GM10847 (cell line): ENCODE measurements around the gene DUT.

ENCODE experiments used
- POLR2A ChIP-seq: IDR thresholded peaks from 2 replicates; pipeline ENCODE4 v1.6.1; 2011; ENCODE audit not compliant: insufficient read length; ENCODE audit errors: extremely low read depth

Gene DUT

DNA sequence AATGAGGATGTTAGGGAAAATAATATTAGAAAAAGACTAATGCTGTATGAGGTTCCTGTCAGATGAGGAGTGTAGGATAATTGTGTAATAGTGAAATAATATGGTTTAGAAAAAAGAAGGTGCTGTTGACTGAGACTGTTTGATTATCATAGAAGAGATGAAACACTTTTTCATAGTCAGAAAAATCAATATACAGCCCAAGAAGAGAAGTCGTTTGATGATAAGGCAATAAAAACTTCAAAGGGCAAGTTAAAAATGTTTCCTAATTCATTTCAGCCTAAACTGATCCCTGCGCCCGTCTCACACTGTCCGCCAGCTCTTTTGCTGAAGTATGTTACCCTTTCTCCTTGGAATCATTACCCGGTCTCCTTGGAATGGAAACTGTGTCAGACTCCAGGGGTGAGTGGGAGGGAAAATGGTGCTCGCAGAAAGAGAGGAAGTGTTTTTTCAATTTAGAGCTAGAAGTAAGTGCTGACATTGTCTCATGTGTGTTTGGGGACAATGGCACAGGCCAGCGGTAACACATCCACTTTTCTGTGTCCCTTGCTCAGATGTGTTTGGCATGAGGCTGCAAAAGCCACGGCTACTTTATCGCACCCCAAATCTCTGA is 23.6 kb downstream of the DUT start:
- TF ChIP-seq POLR2A = no peak

DNA sequence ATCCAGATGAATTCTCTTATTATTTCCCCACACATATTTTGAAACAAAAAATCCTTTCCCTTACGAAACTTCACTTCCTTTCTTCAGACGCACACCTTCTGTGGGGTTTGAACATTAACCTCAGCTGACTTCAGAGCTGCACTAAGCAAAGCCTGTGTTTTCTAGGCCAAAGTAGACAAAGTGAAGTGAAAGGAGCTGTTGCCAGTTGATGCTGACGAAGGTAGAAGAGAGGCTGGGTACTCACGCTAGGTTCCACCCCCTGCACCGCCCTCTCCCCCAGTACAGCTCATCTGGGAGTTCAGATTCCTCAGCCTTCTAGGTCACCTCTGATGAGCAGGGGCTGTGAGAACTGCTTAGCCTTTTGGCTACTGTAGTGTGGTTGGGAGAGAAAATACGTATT is 24.1 kb downstream of the DUT start:
- no peak for TF ChIP-seq POLR2A

DNA sequence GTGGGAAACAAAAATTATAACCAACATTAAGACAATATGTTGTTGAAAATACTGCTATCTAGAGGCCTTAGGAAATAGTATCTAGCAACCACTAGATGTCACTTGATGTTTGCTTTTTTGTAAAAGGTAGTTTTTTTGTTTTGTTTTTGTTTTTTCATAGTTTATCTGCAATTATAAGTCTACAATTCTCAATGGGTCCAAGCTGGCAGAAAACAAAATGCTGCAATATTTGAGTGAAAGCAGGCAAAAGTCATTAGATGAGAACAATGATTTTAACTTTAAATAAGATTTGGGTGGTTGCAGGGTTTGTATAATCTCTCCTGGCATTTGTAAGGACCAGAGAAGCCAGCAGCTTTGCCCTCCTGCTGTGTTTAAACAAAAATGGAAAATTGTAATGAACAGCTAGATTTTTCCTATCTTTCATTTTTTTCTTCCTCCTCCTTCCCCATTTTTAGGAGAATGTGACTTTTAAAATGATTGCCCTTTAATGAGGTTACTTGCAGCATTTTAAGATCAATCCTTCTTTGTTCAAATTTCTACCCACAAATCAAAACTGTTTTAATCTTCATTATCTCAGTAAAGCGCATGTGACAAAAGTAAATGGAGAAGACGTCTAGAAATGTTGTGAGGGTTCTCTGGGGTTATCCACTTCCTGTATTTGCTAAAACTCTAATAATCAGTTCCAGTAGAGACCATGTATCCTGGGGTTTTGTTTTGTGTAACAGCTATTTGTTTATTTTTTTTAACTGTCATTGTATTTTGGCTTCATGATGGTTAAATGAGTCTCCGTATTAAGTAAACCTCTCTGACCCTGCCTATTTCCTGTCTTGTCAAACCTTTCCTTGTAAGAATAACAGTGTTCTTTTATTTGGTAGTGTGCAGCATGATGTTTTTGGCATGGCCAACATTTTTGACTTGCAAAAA is 27.3 kb downstream of the DUT start:
- no peak for TF ChIP-seq POLR2A

DNA sequence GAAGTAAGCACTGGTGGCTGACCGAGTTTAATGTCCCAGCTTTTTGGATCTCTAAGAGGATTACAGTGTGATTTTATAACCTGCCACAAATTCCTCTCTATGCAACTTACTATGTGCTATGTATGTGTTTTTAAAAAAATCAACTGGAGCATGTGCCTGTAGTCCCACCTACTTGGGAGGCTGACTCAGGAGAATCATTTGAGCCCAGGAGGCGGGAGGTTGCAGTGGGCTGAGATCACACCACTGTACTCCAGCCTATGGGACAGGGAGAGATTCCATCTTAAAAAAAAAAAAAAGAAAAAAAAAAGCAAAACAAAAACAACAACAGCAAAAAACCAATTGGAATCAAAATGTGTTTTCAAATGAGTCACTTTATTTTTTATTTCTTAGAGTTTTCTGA is 29.6 kb downstream of the DUT start:
- TF ChIP-seq POLR2A = no peak

DNA sequence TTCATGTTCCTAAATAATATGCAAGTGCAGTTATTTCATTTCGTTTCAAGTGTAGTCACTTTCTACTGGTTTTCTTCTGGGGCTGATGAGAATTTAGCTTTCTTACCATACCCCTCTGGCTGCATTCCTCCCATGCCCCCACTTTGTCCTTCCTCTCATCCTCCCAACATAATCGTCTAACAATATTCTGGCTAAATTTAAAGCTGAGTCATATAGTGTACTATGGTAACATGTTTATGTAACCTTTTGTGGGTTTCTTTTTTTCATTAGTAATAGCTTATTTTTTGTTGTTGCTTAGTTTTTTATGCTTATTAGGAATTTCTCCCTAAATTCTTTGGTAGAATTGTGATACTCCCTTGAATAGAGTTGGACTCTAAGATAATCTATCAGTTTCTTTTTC is 30.5 kb downstream of the DUT start:
- no peak for TF ChIP-seq POLR2A

DNA sequence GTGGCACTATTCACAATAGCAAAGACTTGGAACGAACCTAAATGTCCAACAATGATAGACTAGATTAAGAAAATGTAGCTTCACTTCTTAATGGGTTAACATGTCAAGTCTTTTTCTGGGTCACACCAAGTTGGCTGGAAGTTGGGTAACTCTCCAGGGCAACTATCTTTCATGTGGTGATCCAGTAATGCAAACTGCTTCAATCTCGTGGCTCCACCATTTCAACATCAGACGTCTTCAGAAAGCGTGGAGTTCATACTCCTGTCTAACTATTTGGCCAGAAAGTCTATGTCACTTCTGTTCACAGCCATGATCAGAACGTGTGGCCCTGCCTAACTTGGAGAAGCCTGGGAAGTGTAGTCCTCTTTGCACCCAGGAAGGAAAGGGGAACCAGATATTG is 32.2 kb downstream of the DUT start:
- no peak for TF ChIP-seq POLR2A

DNA sequence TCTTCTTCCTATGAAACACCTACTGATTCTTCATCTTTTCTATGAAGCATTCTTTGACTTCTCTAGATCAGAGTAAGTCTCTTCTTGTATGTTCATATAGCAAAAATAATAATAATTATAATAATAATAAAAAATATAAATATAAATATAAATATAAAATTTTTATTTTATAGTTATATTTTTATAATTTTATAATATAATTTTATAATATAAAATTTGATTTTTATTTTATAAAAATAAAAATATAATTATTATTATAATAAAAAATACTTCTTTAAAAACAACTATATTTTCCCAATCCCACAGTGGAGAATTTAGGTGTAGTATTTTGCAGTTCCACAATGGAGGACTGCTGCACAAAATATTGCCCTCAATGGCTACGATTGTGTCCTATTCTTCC is 34.3 kb downstream of the DUT start:
- TF ChIP-seq POLR2A = no peak

DNA sequence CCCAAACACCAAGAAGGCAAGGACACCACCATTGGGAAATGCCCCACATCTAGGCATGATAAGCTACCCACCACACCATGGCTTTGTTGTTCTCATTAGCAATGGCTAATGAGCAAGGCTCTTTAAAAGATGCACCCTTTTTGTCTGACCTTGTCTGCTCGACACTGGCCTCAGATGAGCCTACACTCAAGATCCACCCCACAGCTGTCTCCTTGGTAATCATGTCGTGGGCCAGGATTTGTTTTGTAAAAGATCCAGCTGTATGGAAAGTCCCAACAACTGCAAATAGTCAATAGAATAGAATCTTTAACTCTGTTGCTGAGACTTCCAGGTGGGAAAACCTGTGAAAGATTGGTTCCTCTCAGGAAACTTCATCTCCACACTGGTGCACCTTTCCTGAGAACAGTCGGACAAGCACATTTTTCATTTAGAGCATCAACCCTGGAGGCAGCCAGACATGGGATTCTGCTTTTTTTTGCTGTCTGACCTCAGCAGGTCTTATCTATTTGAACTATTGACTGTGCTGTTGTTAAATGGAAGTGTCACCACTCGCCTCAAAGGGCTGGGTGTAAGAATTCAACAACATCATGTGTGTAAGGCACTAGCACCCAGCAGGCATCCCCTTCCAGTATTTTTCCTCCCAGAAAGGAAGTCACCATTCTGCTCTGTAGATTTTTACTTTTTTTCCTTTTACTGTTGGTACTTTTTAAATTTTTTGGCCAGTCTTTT is 35.5 kb downstream of the DUT start:
- no peak for TF ChIP-seq POLR2A

DNA sequence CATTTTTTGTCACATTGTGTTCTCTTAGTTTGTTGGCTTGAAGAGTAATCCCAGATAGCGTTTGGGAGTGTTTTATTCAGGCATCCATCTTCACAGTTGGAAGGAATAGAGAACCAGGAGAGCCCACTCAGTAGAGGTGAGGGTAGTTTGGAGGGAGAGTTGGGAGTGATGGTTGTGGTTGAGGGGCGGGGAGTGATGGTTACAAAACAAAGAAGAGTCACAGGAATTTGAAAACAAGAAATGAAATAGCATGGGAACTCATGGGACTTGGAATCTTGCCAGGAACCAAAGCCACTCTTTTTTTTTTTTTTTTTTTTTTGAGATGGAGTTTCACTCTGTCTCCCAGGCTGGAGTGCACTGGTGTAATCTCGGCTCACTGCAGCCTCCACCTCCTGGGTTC is 36.3 kb downstream of the DUT start:
- no peak for TF ChIP-seq POLR2A

DNA sequence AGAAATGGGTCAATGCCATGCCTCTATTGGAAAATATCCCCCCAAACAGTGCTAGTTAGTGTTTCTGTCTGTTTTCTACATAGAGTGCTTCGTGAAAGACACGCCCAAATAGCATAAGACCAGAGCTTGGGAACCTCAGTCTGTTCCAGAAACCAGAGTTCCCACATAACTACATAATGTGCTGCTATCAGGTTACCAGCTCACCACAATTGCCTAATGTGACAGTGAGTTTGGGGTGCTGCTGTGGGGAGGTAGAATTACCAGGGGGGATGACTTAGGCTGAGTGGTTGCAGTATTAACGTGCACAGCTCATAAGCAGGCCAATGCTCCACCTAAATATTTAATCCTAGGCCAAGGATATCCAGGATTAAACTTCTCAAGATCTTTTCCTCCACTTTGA is 39.2 kb downstream of the DUT start:
- no peak for TF ChIP-seq POLR2A

DNA sequence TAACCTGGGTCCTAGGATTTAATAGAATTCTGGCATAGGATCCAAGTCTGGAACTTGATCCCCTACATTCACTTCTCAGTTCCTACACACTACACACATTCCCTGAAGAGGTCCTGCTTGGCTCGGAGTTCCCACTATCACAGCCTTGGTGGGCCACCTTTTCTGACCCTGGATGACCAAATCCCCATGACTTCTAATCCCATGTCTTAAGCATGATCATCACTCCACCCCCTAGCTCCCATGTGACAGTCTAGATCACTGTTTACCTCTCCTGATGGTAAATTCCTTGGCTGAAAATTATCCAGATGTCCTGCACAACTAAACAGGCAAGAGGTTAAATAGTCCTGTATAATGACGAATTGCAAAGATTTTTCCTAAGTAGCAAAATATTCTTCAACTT is 40.3 kb downstream of the DUT start:
- no peak for TF ChIP-seq POLR2A

DNA sequence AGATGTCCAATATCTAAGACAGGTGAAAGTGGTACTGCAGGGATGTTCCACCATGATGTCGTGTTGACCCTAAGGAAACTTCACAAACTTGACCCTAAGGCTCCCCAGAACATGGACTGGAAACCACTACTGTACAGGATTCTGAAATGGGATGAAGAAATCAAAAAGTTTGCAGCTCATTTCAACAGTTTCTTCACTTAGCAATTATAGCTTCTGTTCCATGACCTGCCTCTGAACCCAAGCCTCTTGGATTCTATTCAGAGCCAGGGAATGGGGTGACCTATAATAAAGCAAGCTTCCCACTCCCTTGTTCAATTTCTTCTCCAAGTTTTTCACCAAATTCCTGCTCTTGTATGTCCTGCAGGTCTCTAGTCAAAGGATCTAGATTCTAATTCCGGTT is 40.7 kb downstream of the DUT start:
- no peak for TF ChIP-seq POLR2A

DNA sequence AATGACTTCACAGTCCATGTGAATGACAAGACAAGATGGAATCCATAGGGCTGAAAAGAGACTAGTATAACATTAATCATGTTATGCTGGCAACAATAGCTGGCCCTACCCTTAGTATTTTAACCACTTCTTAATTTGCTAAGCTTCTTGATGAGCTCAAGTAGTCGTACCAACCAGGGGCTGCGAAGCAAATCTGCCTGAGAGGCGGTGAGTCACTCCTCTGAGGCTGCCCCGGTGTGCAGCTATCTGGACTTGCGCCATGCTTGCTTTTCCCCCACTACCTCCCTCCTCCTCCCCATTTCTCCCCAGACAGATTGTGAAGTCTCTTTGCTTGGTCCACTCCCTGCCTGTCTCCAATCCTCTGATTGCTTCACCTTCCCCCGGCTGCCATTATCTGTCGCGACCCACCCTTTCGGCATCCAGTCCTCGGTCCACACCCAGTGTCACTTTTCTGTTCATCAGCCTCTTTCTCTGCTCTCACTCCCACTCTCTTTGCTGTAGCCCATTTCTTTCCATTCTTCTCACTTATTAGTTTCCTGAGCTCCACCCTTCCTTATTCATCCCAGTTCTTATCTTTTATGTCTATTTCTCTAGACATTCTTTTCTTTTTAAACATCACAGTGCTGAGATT is 42.7 kb downstream of the DUT start:
- TF ChIP-seq POLR2A = no peak

DNA sequence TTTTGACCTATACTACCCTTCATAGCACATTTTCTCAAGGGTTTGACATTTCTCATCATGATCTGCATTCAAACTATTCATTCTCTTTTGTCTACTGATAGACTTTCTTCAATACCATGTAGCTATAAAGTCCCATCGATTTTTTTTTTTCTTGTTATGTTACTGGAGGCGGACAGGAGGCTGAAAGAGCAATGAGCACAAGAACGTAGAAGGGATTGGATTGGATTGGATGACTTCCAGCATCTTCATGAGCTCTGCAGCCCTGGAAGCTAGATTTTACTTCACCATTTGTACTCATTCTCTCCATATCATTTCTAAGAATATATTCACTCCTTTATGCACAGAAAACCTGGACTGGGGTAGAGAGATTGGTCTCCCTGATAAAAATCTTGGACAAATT is 43.2 kb downstream of the DUT start:
- TF ChIP-seq POLR2A = no peak

DNA sequence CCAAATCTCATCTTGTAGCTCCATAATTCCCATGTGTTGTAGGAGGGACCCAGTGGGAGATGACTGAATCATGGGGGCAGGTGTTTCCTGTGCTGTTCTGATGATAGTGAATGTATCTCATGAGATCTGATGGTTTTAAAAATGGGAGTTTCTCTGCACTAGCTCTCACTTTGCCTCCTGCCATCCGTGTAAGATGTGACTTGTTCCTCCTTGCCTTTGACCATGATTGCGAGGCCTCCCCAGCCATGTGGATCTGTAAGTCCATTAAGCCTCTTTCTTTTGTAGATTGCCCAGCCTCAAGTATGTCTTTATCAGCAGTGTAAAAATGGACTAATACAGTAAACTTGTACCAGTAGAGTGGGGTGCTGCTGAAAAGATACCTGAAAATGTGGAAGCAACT is 44.5 kb downstream of the DUT start:
- TF ChIP-seq POLR2A = no peak

DNA sequence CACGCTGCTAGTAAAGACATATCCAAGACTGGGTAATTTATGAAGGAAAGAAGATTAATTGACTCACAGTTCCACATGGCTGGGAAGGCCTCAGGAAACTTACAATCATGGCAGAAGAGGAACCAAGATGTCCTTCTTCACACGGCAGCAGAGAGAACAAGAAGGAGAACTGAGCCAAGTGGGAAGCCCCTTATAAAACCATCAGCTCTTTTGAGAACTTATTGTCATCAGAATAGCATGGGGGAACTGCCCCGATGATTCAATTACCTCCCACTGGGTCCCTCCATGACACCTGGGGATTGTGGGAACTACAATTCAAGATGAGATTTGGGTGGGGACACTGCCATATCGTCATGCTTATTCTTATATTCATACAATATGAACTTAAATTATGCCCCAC is 49.0 kb downstream of the DUT start:
- TF ChIP-seq POLR2A = no peak
